B cell (primary cell): ENCODE measurements around the gene FSD1. TPM values are rescaled to one million over a fixed set of nuclear protein-coding genes. Genes with fewer than 3 reads are reported as not detected.

Source experiments
- ATAC-seq: fragments of 200-7000 bp; cut with Tn5 transposase; one replicate; pipeline ENCODE4 v1.10.0; 2021; ENCODE audit warnings: low read depth, mild to moderate bottlenecking, moderate number of reproducible peaks, moderate library complexity
- CTCF ChIA-PET: fragments of 350-600 bp; sonication (Branson Sonifier 250); formaldehyde crosslinking; loops from one replicate; lab custom pipeline; 2021; ENCODE audit warnings: antibody characterized with exemption, inconsistent platforms; lab: Charles Lee
- POLR2A ChIA-PET: fragments of 350-600 bp; sonication (Branson Sonifier 250); formaldehyde crosslinking; loops from one replicate; lab custom pipeline; 2021; ENCODE audit warnings: antibody characterized with exemption; lab: Charles Lee
- DNase-seq: peaks from one replicate; pipeline ENCODE4 v3.0.0; 2013
- H2AFZ ChIP-seq: 2 replicates; pipeline ENCODE4 v1.6.1; 2012; ENCODE audit warnings: mild to moderate bottlenecking, low read depth, low read length; ENCODE audit not compliant: insufficient read depth, poor library complexity, severe bottlenecking
- H3K27ac ChIP-seq, 2 donors: 1 replicate in 1 of 2; 2 replicates in 1 of 2; pipeline ENCODE4 v1.5.1; 2012 to 2013; ENCODE audit warnings: low read length in 2 of 2, mild to moderate bottlenecking in 2 of 2, moderate library complexity in 1 of 2
- H3K27me3 ChIP-seq, 4 experiments: fragments of 200-600 bp in 1 of 4; sonication (generic) in 1 of 4; replicated peaks in 1 of 4; 1 replicate in 2 of 4; 2 replicates in 2 of 4; pipeline versions ENCODE4 v1.6.1 to v1.7.0; 2013 to 2016; ENCODE audit warnings: low read length in 3 of 4, mild to moderate bottlenecking in 2 of 4, mixed read lengths in 1 of 4, moderate library complexity in 1 of 4; ENCODE audit not compliant: insufficient read depth in 4 of 4, control insufficient read depth in 3 of 4; ENCODE audit errors: control extremely low read depth in 1 of 4
- H3K36me3 ChIP-seq, 2 experiments: replicated peaks in 1 of 2; 1 replicate in 1 of 2; 2 replicates in 1 of 2; pipeline versions ENCODE4 v1.6.1 to v1.7.1; 2013; ENCODE audit warnings: low read length in 1 of 2; ENCODE audit not compliant: insufficient read depth in 2 of 2, control insufficient read depth in 1 of 2; ENCODE audit errors: control extremely low read depth in 1 of 2, extremely low read depth in 1 of 2
- H3K4me1 ChIP-seq, 2 donors: fragments of 200-600 bp in 1 of 2; sonication (generic) in 1 of 2; 1 replicate in 1 of 2; 2 replicates in 1 of 2; pipeline versions ENCODE4 v1.5.1 to v1.6.1; 2013 to 2017; ENCODE audit warnings: low read length in 2 of 2; ENCODE audit not compliant: control insufficient read depth in 2 of 2, insufficient read depth in 2 of 2
- H3K4me2 ChIP-seq: replicated peaks from 2 replicates; pipeline ENCODE3; 2012; ENCODE audit warnings: mild to moderate bottlenecking, low read depth, low read length; ENCODE audit not compliant: poor library complexity, severe bottlenecking
- H3K4me3 ChIP-seq, 5 experiments: fragments of 200-600 bp in 1 of 5; sonication (generic) in 1 of 5; 1 replicate in 3 of 5; 2 replicates in 2 of 5; pipeline versions ENCODE4 v1.5.1 to v1.7.0; 2011 to 2016; ENCODE audit warnings: low read length in 4 of 5, mild to moderate bottlenecking in 4 of 5, low read depth in 2 of 5, control low read depth in 1 of 5, moderate library complexity in 1 of 5; ENCODE audit not compliant: insufficient read depth in 1 of 5; ENCODE audit errors: control extremely low read depth in 1 of 5, extremely low read depth in 1 of 5
- H3K79me2 ChIP-seq: fragments of 200-600 bp; sonication (generic); one replicate; pipeline ENCODE4 v1.6.0; 2016; ENCODE audit warnings: low read length; ENCODE audit not compliant: control insufficient read depth, insufficient read depth
- H3K9ac ChIP-seq: fragments of 200-600 bp; sonication (generic); 2 replicates; pipeline ENCODE4 v1.6.1; 2017; ENCODE audit warnings: mild to moderate bottlenecking, low read length, moderate library complexity
- H3K9me3 ChIP-seq, 3 donors: one replicate each; pipeline versions ENCODE4 v1.6.1 to v1.7.1; 2013; ENCODE audit warnings: low read length in 2 of 3; ENCODE audit not compliant: control insufficient read depth in 2 of 3, insufficient read depth in 1 of 3; ENCODE audit errors: control extremely low read depth in 1 of 3
- H4K20me1 ChIP-seq: 2 replicates; pipeline ENCODE4 v1.6.0; 2012; ENCODE audit warnings: mild to moderate bottlenecking, low read length; ENCODE audit not compliant: insufficient read depth, control insufficient read depth, poor library complexity, severe bottlenecking
- H3K27ac Mint-ChIP-seq: one replicate; pipeline ENCODE4 v1.8.0; 2021; ENCODE audit warnings: mixed read lengths
- H3K27me3 Mint-ChIP-seq: one replicate; pipeline ENCODE4 v1.8.0; 2021; ENCODE audit warnings: mixed read lengths
- H3K4me1 Mint-ChIP-seq: one replicate; pipeline ENCODE4 v1.8.0; 2021; ENCODE audit warnings: mixed read lengths
- H3K4me3 Mint-ChIP-seq: one replicate; pipeline ENCODE4 v1.8.0; 2021; ENCODE audit warnings: mixed read lengths
- H3K9me3 Mint-ChIP-seq: one replicate; pipeline ENCODE4 v1.8.0; 2022; ENCODE audit warnings: mixed read lengths; ENCODE audit not compliant: insufficient read depth
- EZH2 ChIP-seq: IDR thresholded peaks from 2 replicates; pipeline ENCODE4 v1.6.1; 2012; ENCODE audit warnings: borderline replicate concordance, low read depth, mild to moderate bottlenecking, moderate library complexity, low read length; ENCODE audit not compliant: insufficient read depth, poor library complexity, severe bottlenecking
- WGBS: methylation state at CpG from one replicate; pipeline ENCODE4 v1.1.5; 2013; ENCODE audit warnings: missing lambda C conversion rate; ENCODE audit not compliant: insufficient coverage; 5-methylcytosine and 5-hydroxymethylcytosine counted together
- intact Hi-C: fragments of 100-400 bp; cut with micrococcal nuclease; formaldehyde crosslinking; loops from one replicate; pipeline ENCODE4 v1.10.0; 2022
- polyA plus RNA-seq: library from polyadenylated mRNA; depleted of rRNA; stranded (reverse); fragments of >200 nt; gene quantifications from 2 replicates; pipeline ENCODE4 v1.2.3, GENCODE V29; 2012
- total RNA-seq, 2 donors: library from RNA; stranded (reverse); fragments of 120-200 nt in 1 of 2; gene quantifications; 1 replicate in 1 of 2; 2 replicates in 1 of 2; pipeline versions ENCODE4 v1.2.3 to v1.2.4, GENCODE V29; 2013 to 2022
- TF ChIP-seq, protein P1 (sequence below): fragments of 200-600 bp; IDR thresholded peaks from one replicate; pipeline ENCODE4 v1.8.0; 2022; ENCODE audit warnings: antibody characterized with exemption, mild to moderate bottlenecking

The FSD1 gene
- total and polyA plus RNA-seq, 2 donors (not counting 1 experiment from before 2014, with no cell fraction given): 2.7 to 2.8 TPM

DNA sequence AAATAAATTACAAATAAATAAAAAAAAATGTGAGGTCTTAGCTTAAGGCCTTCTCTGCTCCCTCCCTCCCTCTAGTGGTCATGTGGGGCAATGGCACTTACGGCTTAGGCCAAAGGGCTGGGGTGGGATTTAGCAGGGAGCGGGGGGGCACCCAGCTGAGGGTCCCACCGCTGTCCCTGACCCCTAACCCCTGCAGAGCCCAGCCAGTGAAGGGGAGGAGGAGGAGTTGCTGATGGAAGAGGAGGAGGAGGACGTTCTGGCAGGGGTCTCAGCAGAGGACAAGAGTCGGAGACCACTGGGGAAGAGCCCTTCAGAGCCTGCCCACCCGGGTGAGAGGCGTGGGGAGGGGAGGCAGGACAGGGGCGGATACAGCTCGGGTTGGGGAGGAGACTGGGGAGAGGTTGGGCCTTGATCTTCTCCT lies 48.3 kb downstream of the FSD1 start:
- intact Hi-C loops: loop anchor here (1.0 kb wide), 2 partner anchors 17 to 85 kb away; no protein-coding TSS in a partner anchor
- H3K4me2 ChIP-seq: no peak overlapping the region
- peaks cover 0 to 5% of the 10 kb centered on the region in 2 donors for H3K4me1 ChIP-seq
- Mint-ChIP-seq H3K27ac (peak overlapping the region; percentile 61), H3K4me1 (peaks cover 2% of the 10 kb centered on the region), H3K27me3 (no peaks in the 10 kb centered on the region), H3K9me3 (no peaks in the 10 kb centered on the region), H3K4me3 (no peak overlapping the region)
- TF ChIP-seq, protein P1, sequence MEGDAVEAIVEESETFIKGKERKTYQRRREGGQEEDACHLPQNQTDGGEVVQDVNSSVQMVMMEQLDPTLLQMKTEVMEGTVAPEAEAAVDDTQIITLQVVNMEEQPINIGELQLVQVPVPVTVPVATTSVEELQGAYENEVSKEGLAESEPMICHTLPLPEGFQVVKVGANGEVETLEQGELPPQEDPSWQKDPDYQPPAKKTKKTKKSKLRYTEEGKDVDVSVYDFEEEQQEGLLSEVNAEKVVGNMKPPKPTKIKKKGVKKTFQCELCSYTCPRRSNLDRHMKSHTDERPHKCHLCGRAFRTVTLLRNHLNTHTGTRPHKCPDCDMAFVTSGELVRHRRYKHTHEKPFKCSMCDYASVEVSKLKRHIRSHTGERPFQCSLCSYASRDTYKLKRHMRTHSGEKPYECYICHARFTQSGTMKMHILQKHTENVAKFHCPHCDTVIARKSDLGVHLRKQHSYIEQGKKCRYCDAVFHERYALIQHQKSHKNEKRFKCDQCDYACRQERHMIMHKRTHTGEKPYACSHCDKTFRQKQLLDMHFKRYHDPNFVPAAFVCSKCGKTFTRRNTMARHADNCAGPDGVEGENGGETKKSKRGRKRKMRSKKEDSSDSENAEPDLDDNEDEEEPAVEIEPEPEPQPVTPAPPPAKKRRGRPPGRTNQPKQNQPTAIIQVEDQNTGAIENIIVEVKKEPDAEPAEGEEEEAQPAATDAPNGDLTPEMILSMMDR: peak; percentile 89
- TF ChIP-seq EZH2: no peak
- POLR2A ChIA-PET: interaction anchor here (0.5 to 1.9 kb wide), 6 partner anchors 10 to 1365 kb away, joined by 3 to 11 read pairs (median 4); partner anchors contain the start of gene MPND
- H3K9ac ChIP-seq: no peak overlapping the region
- no peaks in the 10 kb centered on the region for H4K20me1 ChIP-seq
- no peak overlapping the region for H2AFZ ChIP-seq
- H3K27ac ChIP-seq: no peak overlapping the region
- ATAC-seq: peak; percentile 86
- 65% methylated on average over 6 of the region's 9 CpGs for WGBS
- no peaks in the 10 kb centered on the region for H3K79me2 ChIP-seq
- peaks cover 2 to 5% of the 10 kb centered on the region in 2 experiments for H3K36me3 ChIP-seq
- H3K9me3 ChIP-seq: no peaks in the 10 kb centered on the region
- no peak overlapping the region for H3K4me3 ChIP-seq
- no peaks in the 10 kb centered on the region for H3K27me3 ChIP-seq
- CTCF ChIA-PET: interaction anchor here (0.6 to 2.6 kb wide), 27 partner anchors 9 to 367 kb away, joined by 3 to 37 read pairs (median 4); partner anchors contain the start of genes CHAF1A, MPND and SH3GL1
- peak; percentile 78 for DNase-seq

- WGBS: 98% methylated on average over 10 of the region's 12 CpGs
- Histone ChIP-seq H3K4me1 (peaks cover 0 to 5% of the 10 kb centered on the region in 2 donors), H3K36me3 (peaks cover 2 to 15% of the 10 kb centered on the region in 2 experiments), H3K79me2 (no peaks in the 10 kb centered on the region), H3K27me3 (no peaks in the 10 kb centered on the region), H3K9me3 (no peaks in the 10 kb centered on the region), H3K27ac (no peak overlapping the region), H3K9ac (no peak overlapping the region), H2AFZ (no peak overlapping the region), H3K4me2 (no peak overlapping the region), H4K20me1 (no peaks in the 10 kb centered on the region), H3K4me3 (no peak overlapping the region)
- DNase-seq (no peak), ATAC-seq (no peak)
- TF ChIP-seq, protein P1: no peak
- TF ChIP-seq EZH2: no peak
- CTCF ChIA-PET: interaction anchor here (0.6 to 2.5 kb wide), 4 partner anchors 30 to 91 kb away, joined by 3 to 12 read pairs (median 3); no protein-coding TSS in a partner anchor
- Mint-ChIP-seq H3K27ac (no peak overlapping the region), H3K4me1 (peaks cover 2% of the 10 kb centered on the region), H3K4me3 (no peak overlapping the region), H3K9me3 (no peaks in the 10 kb centered on the region), H3K27me3 (no peaks in the 10 kb centered on the region)
- POLR2A ChIA-PET: interaction anchor here (0.7 kb wide), 1 partner anchor 11 kb away, joined by 3 read pairs; the partner anchor contains the start of gene MPND
- intact Hi-C loops: no loop called here
Observed at GRCh38 chr19:4354282-4354681, 49.9 kb downstream of the FSD1 start.
